ENCODE measurements around the gene ATP11A. TPM values are rescaled to one million over a fixed set of nuclear protein-coding genes. Genes with fewer than 3 reads are reported as not detected.

ATP11A gene
- total RNA-seq, 1 experiment from 2014 or later = 65.3 TPM

- no peak overlapping the region for H2AK5ac ChIP-seq (ENCODE audit: insufficient read length, low read length)
- no peak overlapping the region for H2BK12ac ChIP-seq (ENCODE audit: insufficient read length, low read depth, low read length)
- H3K27me3 ChIP-seq (ENCODE audit: insufficient read depth, low read length) = no peaks in the 10 kb centered on the region
- no peak overlapping the region for H3K4me2 ChIP-seq (ENCODE audit: insufficient read depth, insufficient read length, low read length)
- H3T11ph ChIP-seq (ENCODE audit: low read length) = no peak overlapping the region
- no peak for TF ChIP-seq CTCF (conservative IDR thresholded peaks at IDR 0.05)
- no peak overlapping the region for H3K9ac ChIP-seq (ENCODE audit: extremely low read depth, insufficient read length, low read length)
- H2BK120ac ChIP-seq (ENCODE audit: low read depth, low read length, poor library complexity, severe bottlenecking) = no peak overlapping the region
- no peak overlapping the region for H3K4ac ChIP-seq (ENCODE audit: low read depth, low read length)
- H3K23ac ChIP-seq (ENCODE audit: insufficient read length, low read depth, low read length) = no peak overlapping the region
- H2BK15ac ChIP-seq (ENCODE audit: low read depth, low read length) = no peak overlapping the region
- no peak overlapping the region for H2AFZ ChIP-seq (ENCODE audit: low read length)
- WGBS (ENCODE audit: extremely low coverage, insufficient read length, low lambda C conversion rate) = no CpG with 5 or more reads among the region's 19 CpGs
- H3K36me3 Mint-ChIP-seq (ENCODE audit: insufficient read depth in 1 of 3, low read depth in 3 of 3) = peaks cover 0 to 18% (median 3%) of the 10 kb centered on the region in 3 experiments; a peak in 6 of 7 replicates
- H3K4me3 Mint-ChIP-seq = peak overlapping the region in 1 of 2 experiments; percentile 3; a peak in 1 of 5 replicates
- no peaks in the 10 kb centered on the region for H3K23me2 ChIP-seq (ENCODE audit: insufficient read length, low read depth, low read length, poor library complexity, severe bottlenecking)
- no peak overlapping the region for H2BK5ac ChIP-seq (ENCODE audit: insufficient read length, low read length)
- no peak overlapping the region for H4K8ac ChIP-seq (replicated peaks; ENCODE audit: insufficient read length, low read depth, low read length)
- no peak overlapping the region for H4K91ac ChIP-seq (ENCODE audit: insufficient read length, low read depth, low read length)
- no peak overlapping the region for H2BK20ac ChIP-seq (ENCODE audit: low read depth, low read length, poor library complexity, severe bottlenecking)
- no peak overlapping the region for H3K14ac ChIP-seq (ENCODE audit: insufficient read depth, low read length)
- peaks cover 3% of the 10 kb centered on the region for H3K79me1 ChIP-seq (ENCODE audit: insufficient read depth, low read depth, low read length, poor library complexity, severe bottlenecking)
- H3K9me3 Mint-ChIP-seq = no peaks in the 10 kb centered on the region
- peaks cover 15% of the 10 kb centered on the region; the same call in 1 of the 2 replicates for H3K79me2 ChIP-seq (ENCODE audit: insufficient read depth, low read length)
- peaks cover 33 to 56% of the 10 kb centered on the region in 2 experiments for H3K4me1 Mint-ChIP-seq
- H3K27ac Mint-ChIP-seq = peak overlapping the region; percentile 82 to 96 (median 89); a peak in 6 of 7 replicates
- peaks cover 3% of the 10 kb centered on the region for H3K4me1 ChIP-seq (ENCODE audit: insufficient read depth, low read length)
- H3K27ac ChIP-seq (ENCODE audit: insufficient read length, low read depth, low read length) = no peak overlapping the region
- peaks cover 3% of the 10 kb centered on the region for H4K20me1 ChIP-seq (ENCODE audit: control insufficient read depth, insufficient read depth, insufficient read length)
- no peaks in the 10 kb centered on the region for H3K27me3 Mint-ChIP-seq (ENCODE audit: low read depth)
- H4K5ac ChIP-seq (ENCODE audit: insufficient read length, low read depth, low read length) = no peak overlapping the region
- H3K18ac ChIP-seq (ENCODE audit: insufficient read length, low read depth, low read length) = no peak overlapping the region
- peak; percentile 24 for DNase-seq
- no peaks in the 10 kb centered on the region for H3K9me3 ChIP-seq (ENCODE audit: control insufficient read depth, low read depth, low read length)
- no peak overlapping the region for H3K56ac ChIP-seq (ENCODE audit: insufficient read length, low read depth, low read length)
Observed at GRCh38 chr13:112697756-112698655, 8.2 kb downstream of the ATP11A start.

Data from H9 (cell line).